ENCODE results near the gene CD34. TPM values are rescaled to one million over a fixed set of nuclear protein-coding genes. Genes with fewer than 3 reads are reported as not detected.
A peak's percentile ranks its signal among the peaks of the same experiment; 100 is the strongest.

Gene CD34
- total RNA-seq, 3 donors from 2014 or later: 15.7 to 80.6 (median 22.2) TPM

- Histone ChIP-seq H3K4me3 (no peak overlapping the region), H3K4me1 (peaks cover 11 to 14% of the 10 kb centered on the region in 2 donors), H3K9me3 (no peaks in the 10 kb centered on the region), H3K36me3 (no peaks in the 10 kb centered on the region), H3K27me3 (no peaks in the 10 kb centered on the region), H3K27ac (peak overlapping the region; percentile 33 to 40)
- TF ChIP-seq CTCF (IDR thresholded peaks at IDR 0.05): no peak
- TF ChIP-seq POLR2AphosphoS5 (IDR thresholded peaks at IDR 0.05): no peak
- TF ChIP-seq POLR2A (IDR thresholded peaks at IDR 0.05): no peak
- DNase-seq (ENCODE audit: low spot score in 2 of 2): no peak
- intact Hi-C loops (cut with DNase I; ENCODE audit: low total_unique reads): no loop called here
Observed at GRCh38 chr1:207870306-207871031, 40.5 kb downstream of the CD34 start.

- intact Hi-C loops (cut with DNase I; ENCODE audit: low total_unique reads): loop anchor here (5.0 kb wide), 1 partner anchor 43 kb away; no protein-coding TSS in a partner anchor
- H3K4me3 ChIP-seq: peak overlapping the region in 1 of 3 donors; percentile 91
- no peaks in the 10 kb centered on the region for H3K9me3 ChIP-seq
- H3K27me3 ChIP-seq: no peaks in the 10 kb centered on the region
- peaks cover 11 to 19% of the 10 kb centered on the region in 2 donors for H3K4me1 ChIP-seq
- no peak for DNase-seq (ENCODE audit: low spot score in 2 of 2)
- H3K36me3 ChIP-seq: no peaks in the 10 kb centered on the region
- peak overlapping the region; percentile 96 to 98 for H3K27ac ChIP-seq
- TF ChIP-seq POLR2A (IDR thresholded peaks at IDR 0.05): no peak
- TF ChIP-seq POLR2AphosphoS5 (IDR thresholded peaks at IDR 0.05): no peak
- no peak for TF ChIP-seq CTCF (IDR thresholded peaks at IDR 0.05)
Observed at GRCh38 chr1:207869859-207870258, 41.1 kb downstream of the CD34 start.

- Histone ChIP-seq H3K36me3 (no peaks in the 10 kb centered on the region), H3K4me1 (peaks cover 11 to 27% of the 10 kb centered on the region in 2 donors), H3K9me3 (no peaks in the 10 kb centered on the region), H3K27ac (peak overlapping the region; percentile 96 to 98), H3K4me3 (peak overlapping the region; percentile 57 to 91 (median 83)), H3K27me3 (no peaks in the 10 kb centered on the region)
- intact Hi-C loops (cut with DNase I; ENCODE audit: low total_unique reads): loop anchor here (5.0 kb wide), 1 partner anchor 42 kb away; no protein-coding TSS in a partner anchor
- DNase-seq (ENCODE audit: low spot score in 2 of 2): peak; percentile 51 to 73
- TF ChIP-seq POLR2A (IDR thresholded peaks at IDR 0.05) (no peak), CTCF (IDR thresholded peaks at IDR 0.05) (peak; percentile 54 to 97 (median 58)), POLR2AphosphoS5 (IDR thresholded peaks at IDR 0.05) (peak in 2 of 3 donors; percentile 25 to 67)
Observed at GRCh38 chr1:207868774-207869721, 41.9 kb downstream of the CD34 start.

- H3K9me3 ChIP-seq: no peaks in the 10 kb centered on the region
- H3K4me1 ChIP-seq: peaks cover 11 to 22% of the 10 kb centered on the region in 2 donors
- intact Hi-C loops (cut with DNase I; ENCODE audit: low total_unique reads): loop anchor here (5.0 kb wide), 1 partner anchor 41 kb away; no protein-coding TSS in a partner anchor
- H3K36me3 ChIP-seq: no peaks in the 10 kb centered on the region
- no peaks in the 10 kb centered on the region for H3K27me3 ChIP-seq
- peak; percentile 71 to 82 for DNase-seq (ENCODE audit: low spot score in 2 of 2)
- H3K27ac ChIP-seq: peak overlapping the region; percentile 96 to 98
- peak overlapping the region; percentile 57 to 91 (median 83) for H3K4me3 ChIP-seq
- TF ChIP-seq POLR2A (IDR thresholded peaks at IDR 0.05) (no peak), POLR2AphosphoS5 (IDR thresholded peaks at IDR 0.05) (no peak)
Observed at GRCh38 chr1:207868251-207868773, 42.6 kb downstream of the CD34 start.
